Stimulated activated CD4-positive, alpha-beta T cell treated with anti-CD3 and anti-CD28 coated beads, Interleukin-4, amount 100 ng/mL, for 24 hours (primary cell): ENCODE results near the gene PCDHGA8.
A peak's percentile ranks its signal among the peaks of the same experiment; 100 is the strongest.
"Not testable (repeated sequence)": the region's sequence is repeated elsewhere in the genome, so short reads cannot be mapped to it uniquely, and the experiment has no call there.

ENCODE experiments used
- DNase-seq: peaks from one replicate; pipeline ENCODE4 v3.0.0-alpha.2; 2020

Gene PCDHGA8

GRCh38 chr5:141392429-141393198 is at the start of gene PCDHGA8:
PCDHGA8 (plus strand) TSS chr5:141392633; CDS start chr5:141392814, 181 bp downstream.
- DNase-seq: no peak

- DNase-seq: no peak
Observed at GRCh38 chr5:141342773-141343172, 49.7 kb upstream of the PCDHGA8 start.

- no peak for DNase-seq
Observed at GRCh38 chr5:141343242-141343952, 49.0 kb upstream of the PCDHGA8 start, which contains the start of gene PCDHGA3. PCDHGA3 (plus strand) TSS chr5:141343829; CDS start chr5:141344034, 205 bp downstream.

- DNase-seq: no peak
Observed at GRCh38 chr5:141343953-141344463, 48.4 kb upstream of the PCDHGA8 start.

GRCh38 chr5:141345327-141345726 is 47.1 kb upstream of the PCDHGA8 start:
- DNase-seq: no peak

- not testable (repeated sequence) for DNase-seq
Observed at GRCh38 chr5:141346017-141346416, 46.4 kb upstream of the PCDHGA8 start.

GRCh38 chr5:141349917-141350619 is 42.4 kb upstream of the PCDHGA8 start, which contains the start of gene PCDHGB1:
PCDHGB1 (plus strand) TSS chr5:141350099; CDS start chr5:141350261, 162 bp downstream.
- peak; percentile 18 for DNase-seq

GRCh38 chr5:141351591-141351990 is 40.8 kb upstream of the PCDHGA8 start:
- no peak for DNase-seq

GRCh38 chr5:141354900-141355469 is 37.4 kb upstream of the PCDHGA8 start, which contains the start of gene PCDHGA4:
PCDHGA4 (plus strand) TSS chr5:141355021; CDS start chr5:141355108, 87 bp downstream.
- DNase-seq: no peak

- DNase-seq: no peak
Observed at GRCh38 chr5:141355641-141356040, 36.8 kb upstream of the PCDHGA8 start.

GRCh38 chr5:141356133-141356532 is 36.3 kb upstream of the PCDHGA8 start:
- no peak for DNase-seq

- DNase-seq: no peak
Observed at GRCh38 chr5:141356950-141357349, 35.5 kb upstream of the PCDHGA8 start.

GRCh38 chr5:141359790-141360426 is 32.5 kb upstream of the PCDHGA8 start, which contains the start of gene PCDHGB2:
PCDHGB2 (plus strand) TSS chr5:141359994; CDS start chr5:141360136, 142 bp downstream.
- no peak for DNase-seq

GRCh38 chr5:141360685-141361084 is 31.7 kb upstream of the PCDHGA8 start:
- DNase-seq: no peak

- DNase-seq: no peak
Observed at GRCh38 chr5:141362719-141363118, 29.7 kb upstream of the PCDHGA8 start.

- DNase-seq: no peak
Observed at GRCh38 chr5:141363952-141364660, 28.3 kb upstream of the PCDHGA8 start, which contains the start of gene PCDHGA5. PCDHGA5 (plus strand) TSS chr5:141364162; CDS start chr5:141364331, 169 bp downstream.

GRCh38 chr5:141366016-141366896 is 26.2 kb upstream of the PCDHGA8 start:
- DNase-seq: no peak

GRCh38 chr5:141369994-141370848 is 22.2 kb upstream of the PCDHGA8 start, which contains the start of gene PCDHGB3:
PCDHGB3 (plus strand) TSS chr5:141370242; CDS start chr5:141370395, 153 bp downstream.
- no peak for DNase-seq
